Measurements from ENCODE around the gene CACNA1H.

- TF ChIP-seq, protein P1, sequence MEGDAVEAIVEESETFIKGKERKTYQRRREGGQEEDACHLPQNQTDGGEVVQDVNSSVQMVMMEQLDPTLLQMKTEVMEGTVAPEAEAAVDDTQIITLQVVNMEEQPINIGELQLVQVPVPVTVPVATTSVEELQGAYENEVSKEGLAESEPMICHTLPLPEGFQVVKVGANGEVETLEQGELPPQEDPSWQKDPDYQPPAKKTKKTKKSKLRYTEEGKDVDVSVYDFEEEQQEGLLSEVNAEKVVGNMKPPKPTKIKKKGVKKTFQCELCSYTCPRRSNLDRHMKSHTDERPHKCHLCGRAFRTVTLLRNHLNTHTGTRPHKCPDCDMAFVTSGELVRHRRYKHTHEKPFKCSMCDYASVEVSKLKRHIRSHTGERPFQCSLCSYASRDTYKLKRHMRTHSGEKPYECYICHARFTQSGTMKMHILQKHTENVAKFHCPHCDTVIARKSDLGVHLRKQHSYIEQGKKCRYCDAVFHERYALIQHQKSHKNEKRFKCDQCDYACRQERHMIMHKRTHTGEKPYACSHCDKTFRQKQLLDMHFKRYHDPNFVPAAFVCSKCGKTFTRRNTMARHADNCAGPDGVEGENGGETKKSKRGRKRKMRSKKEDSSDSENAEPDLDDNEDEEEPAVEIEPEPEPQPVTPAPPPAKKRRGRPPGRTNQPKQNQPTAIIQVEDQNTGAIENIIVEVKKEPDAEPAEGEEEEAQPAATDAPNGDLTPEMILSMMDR (IDR thresholded peaks at IDR 0.05): no peak
- no peak for TF ChIP-seq EZH2phosphoT487 (IDR thresholded peaks at IDR 0.05)
- no peak for TF ChIP-seq EZH2 (IDR thresholded peaks at IDR 0.05)
These were observed 110.9 kb downstream of the CACNA1H start for GRCh38 chr16:1263591-1264344.
